ENCODE data around the gene ZNRF1. TPM values are rescaled to one million over a fixed set of nuclear protein-coding genes. Genes with fewer than 3 reads are reported as not detected.
A peak's percentile ranks its signal among the peaks of the same experiment; 100 is the strongest.
"Not testable (repeated sequence)": the region's sequence is repeated elsewhere in the genome, so short reads cannot be mapped to it uniquely, and the experiment has no call there.

ZNRF1 gene
- total and polyA plus RNA-seq, 2 experiments from 2014 or later = 45.3 to 58.7 TPM

DNA sequence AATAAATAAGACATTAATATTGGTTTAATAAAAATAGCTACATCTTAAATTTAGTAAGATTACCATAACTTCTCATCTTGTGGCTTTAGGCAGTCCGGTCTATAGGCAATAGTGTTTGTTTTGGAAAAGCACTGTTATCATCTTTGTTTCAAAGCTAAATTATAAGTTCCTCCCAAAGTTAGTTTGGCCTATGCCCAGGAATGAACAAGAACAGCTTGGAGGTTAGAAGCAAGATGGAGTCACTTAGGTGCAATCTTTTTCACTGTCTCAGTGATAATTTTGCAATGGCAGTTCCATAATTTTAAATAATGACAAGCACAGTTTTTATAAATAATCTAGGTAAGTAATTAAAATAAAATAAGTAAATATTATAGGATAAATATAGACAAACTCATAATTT, 123.8 kb downstream of the ZNRF1 start:
- Histone ChIP-seq H3K4me1 (ENCODE audit: low read depth) (no peaks in the 10 kb centered on the region), H3K4me3 (no peak overlapping the region), H3K27ac (no peak overlapping the region), H3K36me3 (no peaks in the 10 kb centered on the region), H3K27me3 (no peaks in the 10 kb centered on the region), H3K9me3 (ENCODE audit: low read depth) (no peaks in the 10 kb centered on the region)
- DNase-seq (ENCODE audit: low read depth in 1 of 2, low spot score in 1 of 2) = no peak
- TF ChIP-seq, protein P1, sequence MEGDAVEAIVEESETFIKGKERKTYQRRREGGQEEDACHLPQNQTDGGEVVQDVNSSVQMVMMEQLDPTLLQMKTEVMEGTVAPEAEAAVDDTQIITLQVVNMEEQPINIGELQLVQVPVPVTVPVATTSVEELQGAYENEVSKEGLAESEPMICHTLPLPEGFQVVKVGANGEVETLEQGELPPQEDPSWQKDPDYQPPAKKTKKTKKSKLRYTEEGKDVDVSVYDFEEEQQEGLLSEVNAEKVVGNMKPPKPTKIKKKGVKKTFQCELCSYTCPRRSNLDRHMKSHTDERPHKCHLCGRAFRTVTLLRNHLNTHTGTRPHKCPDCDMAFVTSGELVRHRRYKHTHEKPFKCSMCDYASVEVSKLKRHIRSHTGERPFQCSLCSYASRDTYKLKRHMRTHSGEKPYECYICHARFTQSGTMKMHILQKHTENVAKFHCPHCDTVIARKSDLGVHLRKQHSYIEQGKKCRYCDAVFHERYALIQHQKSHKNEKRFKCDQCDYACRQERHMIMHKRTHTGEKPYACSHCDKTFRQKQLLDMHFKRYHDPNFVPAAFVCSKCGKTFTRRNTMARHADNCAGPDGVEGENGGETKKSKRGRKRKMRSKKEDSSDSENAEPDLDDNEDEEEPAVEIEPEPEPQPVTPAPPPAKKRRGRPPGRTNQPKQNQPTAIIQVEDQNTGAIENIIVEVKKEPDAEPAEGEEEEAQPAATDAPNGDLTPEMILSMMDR (IDR thresholded peaks at IDR 0.05; ENCODE audit: low read depth, low read length) = no peak

DNA sequence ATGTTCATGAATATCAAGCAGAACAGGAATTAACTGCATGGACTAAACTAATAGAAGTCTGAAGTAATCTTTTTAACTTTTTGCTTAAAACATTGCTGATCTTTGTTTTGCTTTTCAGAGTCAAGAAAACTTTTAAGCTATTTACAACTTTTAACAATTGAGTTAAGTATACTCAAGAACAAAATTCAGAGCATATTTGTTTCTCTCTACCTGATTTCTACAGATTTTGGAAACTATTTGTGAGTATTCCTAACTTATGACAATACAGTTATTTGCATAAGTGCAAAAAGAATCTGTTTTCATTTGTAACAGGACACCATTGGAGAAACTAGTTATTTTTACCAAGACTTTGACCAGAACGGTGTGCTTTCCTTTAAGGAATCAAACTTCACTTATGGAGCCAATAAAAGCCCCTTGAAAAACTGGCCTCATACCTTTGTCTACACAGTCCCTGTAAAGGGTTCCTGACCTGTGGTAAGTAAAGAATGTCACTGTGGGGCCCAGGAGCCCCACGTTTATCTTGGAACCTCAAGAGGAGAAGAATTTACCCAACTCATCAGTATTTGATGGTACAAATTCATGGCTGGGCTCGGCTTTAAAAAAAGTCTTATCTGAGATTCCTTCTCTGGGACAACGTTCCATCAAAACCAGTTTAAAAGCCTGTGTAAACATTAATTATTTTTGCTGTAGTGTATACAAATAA, 129.0 kb downstream of the ZNRF1 start:
- no peak for DNase-seq (ENCODE audit: low read depth in 1 of 2, low spot score in 1 of 2)
- no peaks in the 10 kb centered on the region for H3K4me1 ChIP-seq (ENCODE audit: low read depth)
- TF ChIP-seq, protein P1 (IDR thresholded peaks at IDR 0.05; ENCODE audit: low read depth, low read length) = no peak
- H3K27ac ChIP-seq = no peak overlapping the region
- H3K4me3 ChIP-seq = no peak overlapping the region
- no peaks in the 10 kb centered on the region for H3K36me3 ChIP-seq
- H3K27me3 ChIP-seq = no peaks in the 10 kb centered on the region
- no peaks in the 10 kb centered on the region for H3K9me3 ChIP-seq (ENCODE audit: low read depth)

DNA sequence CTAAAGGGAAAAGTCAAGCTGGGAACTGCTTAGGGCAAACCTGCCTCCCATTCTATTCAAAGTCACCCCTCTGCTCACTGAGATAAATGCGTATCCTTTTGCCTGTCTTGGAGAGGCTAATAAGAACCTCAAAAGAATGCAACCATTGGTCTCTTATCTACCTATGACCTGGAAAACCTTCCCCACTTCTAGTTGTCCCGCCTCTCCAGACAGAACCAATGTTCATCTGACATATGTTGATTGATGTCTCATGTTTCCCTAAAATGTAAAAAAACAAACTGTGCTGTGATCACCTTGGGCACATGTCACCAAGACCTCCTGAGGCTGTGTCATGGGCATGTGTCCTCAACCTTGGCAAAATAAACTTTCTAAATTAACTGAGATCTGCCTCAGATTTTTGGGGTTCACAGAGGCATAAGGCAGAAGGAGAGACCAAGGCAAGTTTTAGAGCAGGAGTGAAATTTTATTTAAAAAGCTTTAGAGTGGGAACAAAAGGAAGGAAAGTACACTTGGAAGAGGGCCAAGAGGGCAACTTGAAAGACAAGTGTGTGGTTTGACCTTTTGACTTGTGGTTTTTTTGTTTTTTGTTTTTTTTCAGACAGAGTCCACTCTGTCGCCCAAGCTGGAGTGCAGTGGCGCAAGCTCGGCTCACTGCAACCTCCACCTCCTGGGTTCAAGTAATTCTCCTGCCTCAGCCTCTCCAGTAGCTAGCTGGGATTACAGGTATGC, 130.8 kb downstream of the ZNRF1 start:
- not testable (repeated sequence) for H3K27ac ChIP-seq; H3K4me3 ChIP-seq; H3K27me3 ChIP-seq; H3K4me1 ChIP-seq (ENCODE audit: low read depth); H3K36me3 ChIP-seq; H3K9me3 ChIP-seq (ENCODE audit: low read depth)
- peak in 1 of 2 donors; percentile 54 for DNase-seq (ENCODE audit: low read depth in 1 of 2, low spot score in 1 of 2)

DNA sequence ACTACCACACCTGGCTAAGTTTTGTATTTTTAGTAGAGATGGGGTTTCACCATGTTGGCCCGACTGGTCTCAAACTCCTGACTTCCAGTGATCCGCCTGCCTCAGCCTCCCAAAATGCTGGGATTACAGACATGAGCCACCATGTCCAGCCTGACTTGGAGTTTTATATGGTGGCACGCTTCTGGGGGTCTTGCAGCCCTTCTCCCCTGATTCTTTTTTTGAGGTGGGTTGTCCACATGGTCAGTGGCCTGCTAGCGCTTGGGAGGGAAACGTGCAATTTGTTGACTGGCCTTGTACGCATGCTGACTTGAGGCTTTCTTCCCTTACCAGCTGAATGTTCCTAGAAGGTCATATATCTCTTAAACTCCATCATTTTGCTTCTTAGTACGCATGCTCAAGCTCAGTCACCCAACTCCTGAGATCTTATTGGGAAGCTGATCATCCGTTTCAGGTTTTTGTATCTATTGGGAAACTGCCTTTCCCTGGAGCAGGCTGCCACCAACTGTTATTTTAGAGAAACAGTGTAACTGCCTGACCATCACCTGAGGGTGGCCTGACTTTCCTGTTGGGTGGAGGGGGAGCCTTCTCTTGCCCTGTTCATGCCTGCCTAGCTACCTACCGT, 131.4 kb downstream of the ZNRF1 start:
- Histone ChIP-seq H3K9me3 (ENCODE audit: low read depth) (no peaks in the 10 kb centered on the region), H3K4me3 (no peak overlapping the region), H3K27me3 (no peaks in the 10 kb centered on the region), H3K4me1 (ENCODE audit: low read depth) (no peaks in the 10 kb centered on the region), H3K27ac (no peak overlapping the region), H3K36me3 (no peaks in the 10 kb centered on the region)
- DNase-seq (ENCODE audit: low read depth in 1 of 2, low spot score in 1 of 2) = no peak
- TF ChIP-seq, protein P1 (IDR thresholded peaks at IDR 0.05; ENCODE audit: low read depth, low read length) = no peak

DNA sequence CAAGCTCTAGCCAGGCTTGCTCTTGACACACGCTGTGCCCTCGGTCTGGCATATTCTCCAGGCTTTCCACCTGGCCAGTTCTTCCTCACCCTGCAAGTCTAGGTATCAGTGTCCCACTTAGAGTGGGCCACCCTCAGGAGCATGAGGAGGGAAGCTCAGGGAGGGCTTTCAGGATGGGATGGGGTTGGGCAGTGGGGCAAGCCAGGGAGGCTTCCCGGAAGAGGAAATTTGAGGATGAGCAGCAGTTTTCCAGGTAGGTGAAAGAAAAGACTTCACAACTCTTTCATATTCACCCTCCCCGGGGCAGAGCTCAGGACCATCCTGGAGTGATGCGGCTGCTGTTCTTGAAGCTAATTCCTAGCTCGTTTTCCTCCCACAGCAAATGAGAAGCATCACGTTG, 132.3 kb downstream of the ZNRF1 start:
- Histone ChIP-seq H3K27ac (no peak overlapping the region), H3K27me3 (no peaks in the 10 kb centered on the region), H3K4me1 (ENCODE audit: low read depth) (no peaks in the 10 kb centered on the region), H3K36me3 (no peaks in the 10 kb centered on the region), H3K9me3 (ENCODE audit: low read depth) (no peaks in the 10 kb centered on the region), H3K4me3 (no peak overlapping the region)
- DNase-seq (ENCODE audit: low read depth in 1 of 2, low spot score in 1 of 2) = no peak
- TF ChIP-seq, protein P1 (IDR thresholded peaks at IDR 0.05; ENCODE audit: low read depth, low read length) = no peak

DNA sequence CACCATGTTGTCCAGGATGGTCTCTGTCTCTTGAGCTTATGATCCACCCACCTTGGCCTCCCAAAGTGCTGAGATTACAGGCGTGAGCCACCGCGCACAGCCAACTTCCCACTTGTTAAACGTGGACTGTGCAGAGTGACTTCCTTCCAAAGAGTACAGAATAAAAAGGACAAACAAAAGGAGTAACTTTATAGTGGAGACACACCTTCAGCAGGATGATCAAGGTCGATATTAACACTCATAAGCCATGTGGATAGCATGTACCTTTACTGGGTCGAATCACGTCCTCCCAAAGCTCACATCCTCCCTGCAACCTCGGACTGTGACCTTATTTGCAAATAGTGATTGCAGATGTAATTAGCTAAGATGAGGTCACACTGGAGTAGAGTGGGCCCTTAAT, 139.4 kb downstream of the ZNRF1 start:
- TF ChIP-seq, protein P1 (IDR thresholded peaks at IDR 0.05; ENCODE audit: low read depth, low read length) = no peak
- Histone ChIP-seq H3K4me1 (ENCODE audit: low read depth) (no peaks in the 10 kb centered on the region), H3K36me3 (no peaks in the 10 kb centered on the region), H3K4me3 (no peak overlapping the region), H3K9me3 (ENCODE audit: low read depth) (no peaks in the 10 kb centered on the region), H3K27me3 (no peaks in the 10 kb centered on the region), H3K27ac (no peak overlapping the region)
- DNase-seq (ENCODE audit: low read depth in 1 of 2, low spot score in 1 of 2) = no peak
